Suprapubic skin (tissue), 4 donors: ENCODE data around the gene HACE1. TPM values are rescaled to one million over a fixed set of nuclear protein-coding genes. Genes with fewer than 3 reads are reported as not detected.
"Not testable (repeated sequence)": the region's sequence is repeated elsewhere in the genome, so short reads cannot be mapped to it uniquely, and the experiment has no call there.

Source experiments
- DNase-seq, 2 donors: peaks; one replicate each; pipeline ENCODE4 v3.0.0-alpha.2; 2019; ENCODE audit warnings: low spot score in 2 of 2
- H3K27ac ChIP-seq: fragments of 200-600 bp; sonication (generic); one replicate; pipeline ENCODE4 v1.5.1; 2019
- H3K27me3 ChIP-seq: fragments of 200-600 bp; sonication (generic); one replicate; pipeline ENCODE4 v1.5.1; 2019
- H3K36me3 ChIP-seq: fragments of 200-600 bp; sonication (generic); one replicate; pipeline ENCODE4 v1.5.1; 2019
- H3K4me1 ChIP-seq: fragments of 200-600 bp; sonication (generic); one replicate; pipeline ENCODE4 v1.5.1; 2019
- H3K4me3 ChIP-seq: fragments of 200-600 bp; sonication (generic); one replicate; pipeline ENCODE4 v1.5.1; 2019; ENCODE audit warnings: mild to moderate bottlenecking
- H3K9me3 ChIP-seq: fragments of 200-600 bp; sonication (generic); one replicate; pipeline ENCODE4 v1.5.1; 2019
- CTCF ChIP-seq, 2 donors: fragments of 200-600 bp in 1 of 2; fragments of 450-650 bp in 1 of 2; sonication (generic) in 1 of 2; IDR thresholded peaks; one replicate each; pipeline ENCODE4 v1.5.1; 2016 to 2019; ENCODE audit warnings: antibody characterized with exemption in 2 of 2, mild to moderate bottlenecking in 1 of 2, moderate library complexity in 1 of 2
- EP300 ChIP-seq: sonication (generic); formaldehyde crosslinking; IDR thresholded peaks from one replicate; pipeline ENCODE4 v1.6.1; 2017; ENCODE audit warnings: antibody characterized with exemption
- POLR2A ChIP-seq, 2 donors: fragments of 450-650 bp; IDR thresholded peaks; one replicate each; pipeline ENCODE4 v1.6.1; 2017; ENCODE audit warnings: antibody characterized with exemption in 2 of 2, mild to moderate bottlenecking in 2 of 2, moderate library complexity in 2 of 2
- POLR2AphosphoS5 ChIP-seq, 3 donors: sonication (generic); formaldehyde crosslinking; IDR thresholded peaks; one replicate each; pipeline ENCODE4 v1.6.1; 2017; ENCODE audit warnings: antibody characterized with exemption in 3 of 3
- WGBS: methylation state at CpG from one replicate; pipeline ENCODE4 v1.1.5; 2018; 5-methylcytosine and 5-hydroxymethylcytosine counted together
- total RNA-seq, 4 donors: library from RNA; depleted of rRNA; stranded (reverse); fragments of >200 nt; gene quantifications; one replicate each; pipeline ENCODE4 v1.1.0, GENCODE V29; 2016

HACE1 gene
- total RNA-seq, 4 donors from 2014 or later = 8.8 to 26.0 (median 13.2) TPM

- WGBS = 34% methylated on average over 3 of the region's 3 CpGs
- TF ChIP-seq CTCF (IDR thresholded peaks at IDR 0.05) (no peak), POLR2AphosphoS5 (IDR thresholded peaks at IDR 0.05) (no peak), POLR2A (IDR thresholded peaks at IDR 0.05) (no peak), EP300 (no peak)
- H3K4me1 ChIP-seq = no peaks in the 10 kb centered on the region
- no peaks in the 10 kb centered on the region for H3K36me3 ChIP-seq
- H3K27me3 ChIP-seq = peaks cover 6% of the 10 kb centered on the region
- no peaks in the 10 kb centered on the region for H3K9me3 ChIP-seq
- DNase-seq = no peak
- H3K27ac ChIP-seq = no peak overlapping the region
- no peak overlapping the region for H3K4me3 ChIP-seq
These were observed 22.4 kb upstream of the HACE1 start for GRCh38 chr6:104881964-104882668.

GRCh38 chr6:104862456-104862855 lies 2.7 kb upstream of the HACE1 start:
- peaks cover 3% of the 10 kb centered on the region for H3K27me3 ChIP-seq
- 80% methylated on average over 3 of the region's 3 CpGs for WGBS
- no peak overlapping the region for H3K27ac ChIP-seq
- H3K4me3 ChIP-seq = no peak overlapping the region
- H3K9me3 ChIP-seq = no peaks in the 10 kb centered on the region
- no peaks in the 10 kb centered on the region for H3K36me3 ChIP-seq
- TF ChIP-seq POLR2AphosphoS5 (IDR thresholded peaks at IDR 0.05) (no peak), CTCF (IDR thresholded peaks at IDR 0.05) (no peak), POLR2A (IDR thresholded peaks at IDR 0.05) (no peak), EP300 (no peak)
- H3K4me1 ChIP-seq = peaks cover 13% of the 10 kb centered on the region
- no peak for DNase-seq

GRCh38 chr6:104860221-104860620 lies 502 bp upstream of the HACE1 start:
- Histone ChIP-seq H3K36me3 (no peaks in the 10 kb centered on the region), H3K9me3 (no peaks in the 10 kb centered on the region), H3K4me3 (peak overlapping the region; percentile 98), H3K4me1 (peaks cover 13% of the 10 kb centered on the region), H3K27ac (no peak overlapping the region), H3K27me3 (no peaks in the 10 kb centered on the region)
- WGBS = 60% methylated on average over 2 of the region's 2 CpGs
- TF ChIP-seq EP300 = no peak
- no peak for TF ChIP-seq POLR2AphosphoS5 (IDR thresholded peaks at IDR 0.05)
- DNase-seq = no peak

GRCh38 chr6:104858642-104859041 lies 1.1 kb downstream of the HACE1 start:
- peak overlapping the region; percentile 98 for H3K4me3 ChIP-seq
- no peak overlapping the region for H3K27ac ChIP-seq
- 12% methylated on average over 3 of the region's 3 CpGs for WGBS
- no peak for DNase-seq
- TF ChIP-seq POLR2AphosphoS5 (IDR thresholded peaks at IDR 0.05) (no peak), CTCF (IDR thresholded peaks at IDR 0.05) (no peak), POLR2A (IDR thresholded peaks at IDR 0.05) (no peak)
- H3K27me3 ChIP-seq = no peaks in the 10 kb centered on the region
- peaks cover 13% of the 10 kb centered on the region for H3K4me1 ChIP-seq
- H3K9me3 ChIP-seq = no peaks in the 10 kb centered on the region
- no peaks in the 10 kb centered on the region for H3K36me3 ChIP-seq

GRCh38 chr6:104855507-104855906 lies 4.2 kb downstream of the HACE1 start:
- WGBS = 55% methylated on average over 2 of the region's 2 CpGs
- H3K36me3 ChIP-seq = no peaks in the 10 kb centered on the region

GRCh38 chr6:104847721-104848120 lies 12.0 kb downstream of the HACE1 start:
- not testable (repeated sequence) for H3K36me3 ChIP-seq, DNase-seq, H3K4me1 ChIP-seq, H3K27ac ChIP-seq, H3K4me3 ChIP-seq, H3K9me3 ChIP-seq, H3K27me3 ChIP-seq
- WGBS = 84% methylated on average over 8 of the region's 8 CpGs

More at GRCh38 chr6:104855507-104855906, 4.2 kb downstream of the HACE1 start:
- DNase-seq = no peak
- Histone ChIP-seq H3K27ac (no peak overlapping the region), H3K9me3 (no peaks in the 10 kb centered on the region), H3K4me3 (no peak overlapping the region), H3K4me1 (peaks cover 13% of the 10 kb centered on the region), H3K27me3 (no peaks in the 10 kb centered on the region)
- no peak for TF ChIP-seq CTCF (IDR thresholded peaks at IDR 0.05)
- TF ChIP-seq POLR2AphosphoS5 (IDR thresholded peaks at IDR 0.05) = no peak
- no peak for TF ChIP-seq EP300
- TF ChIP-seq POLR2A (IDR thresholded peaks at IDR 0.05) = no peak
